Right lobe of liver (tissue), 6 donors: Measurements from ENCODE around the gene KCNG4. TPM values are rescaled to one million over a fixed set of nuclear protein-coding genes. Genes with fewer than 3 reads are reported as not detected.

ENCODE experiments used
- ATAC-seq, 4 donors: fragments of 200-7000 bp; cut with Tn5 transposase; one replicate each; pipeline ENCODE4 v1.9.1; 2020; ENCODE audit warnings: mild to moderate bottlenecking in 4 of 4, moderate library complexity in 4 of 4
- DNase-seq, 3 donors: peaks; one replicate each; pipeline ENCODE4 v3.0.0-alpha.2; 2020
- H3K27ac ChIP-seq, 3 donors: fragments of 200-600 bp; one replicate each; pipeline ENCODE4 v1.8.0; 2022
- H3K27me3 ChIP-seq, 2 donors: fragments of 200-600 bp; one replicate each; pipeline ENCODE4 v1.8.0; 2022
- H3K36me3 ChIP-seq, 4 donors: fragments of 200-600 bp; sonication (generic) in 1 of 4; one replicate each; pipeline versions ENCODE4 v1.5.1 to v1.8.0; 2017 to 2022; ENCODE audit warnings: control low read depth in 1 of 4
- H3K4me1 ChIP-seq, 4 donors: fragments of 200-600 bp; sonication (generic) in 1 of 4; one replicate each; pipeline versions ENCODE4 v1.5.1 to v1.8.0; 2017 to 2022; ENCODE audit warnings: control low read depth in 1 of 4
- H3K4me3 ChIP-seq, 3 donors: fragments of 200-600 bp; one replicate each; pipeline ENCODE4 v1.8.0; 2022
- H3K9me3 ChIP-seq, 4 donors: fragments of 200-600 bp; sonication (generic) in 1 of 4; one replicate each; pipeline versions ENCODE4 v1.5.1 to v1.8.0; 2017 to 2022; ENCODE audit warnings: control low read depth in 1 of 4
- CTCF ChIP-seq, 4 donors: fragments of 200-600 bp in 3 of 4; fragments of 450-650 bp in 1 of 4; IDR thresholded peaks; one replicate each; pipeline versions ENCODE4 v1.5.1 to v1.8.0; 2016 to 2022; ENCODE audit warnings: antibody characterized with exemption in 4 of 4, mild to moderate bottlenecking in 2 of 4
- POLR2A ChIP-seq: fragments of 450-650 bp; IDR thresholded peaks from one replicate; pipeline ENCODE4 v1.6.1; 2017; ENCODE audit warnings: antibody characterized with exemption, mild to moderate bottlenecking
- WGBS: methylation state at CpG from one replicate; pipeline ENCODE4 v1.1.6; 2018; ENCODE audit warnings: low coverage, low lambda C conversion rate; ENCODE audit not compliant: insufficient coverage; ENCODE audit errors: missing lambda C conversion rate; 5-methylcytosine and 5-hydroxymethylcytosine counted together
- intact Hi-C, 2 donors: fragments of 100-400 bp; cut with DNase I; formaldehyde crosslinking; loops; one replicate each; pipeline versions ENCODE4 v1.11.2 to v1.14.1; 2022
- total RNA-seq, 6 experiments: library from RNA; depleted of rRNA in 2 of 6; stranded (reverse); fragments of >200 nt in 2 of 6; fragmentation: NEBNext Ultra II Directional in 3 of 6; extraction: Animal tissue kit (Norgen Biotek cat#: 25700) in 3 of 6; gene quantifications; one replicate each; pipeline versions ENCODE4 v1.1.0 to v1.2.4, GENCODE V29; 2016 to 2023
- donor health status: DM: no; HTN: yes; CAD: no.
- donor health status: DM: no; HTN: no; CAD: no.
- donor health status: DM: no; HTN: no; CAD: no.
- donor health status: DM: no; HTN: yes; CAD: no.
- donor health status: DM: no; HTN: yes; CAD: no.

The KCNG4 gene
- total RNA-seq, 6 experiments from 2014 or later = not detected

- Histone ChIP-seq H3K4me1 (no peaks in the 10 kb centered on the region), H3K36me3 (no peaks in the 10 kb centered on the region), H3K9me3 (no peaks in the 10 kb centered on the region), H3K27me3 (no peaks in the 10 kb centered on the region), H3K27ac (no peak overlapping the region), H3K4me3 (no peak overlapping the region)
- ATAC-seq (no peak), DNase-seq (no peak)
- intact Hi-C loops = no loop called here
- WGBS = no CpG with 5 or more reads among the region's 38 CpGs
- no peak for TF ChIP-seq POLR2A
- TF ChIP-seq CTCF (IDR thresholded peaks at IDR 0.05) = no peak
These were observed 44.4 kb downstream of the KCNG4 start for GRCh38 chr16:84195201-84196093.

DNA sequence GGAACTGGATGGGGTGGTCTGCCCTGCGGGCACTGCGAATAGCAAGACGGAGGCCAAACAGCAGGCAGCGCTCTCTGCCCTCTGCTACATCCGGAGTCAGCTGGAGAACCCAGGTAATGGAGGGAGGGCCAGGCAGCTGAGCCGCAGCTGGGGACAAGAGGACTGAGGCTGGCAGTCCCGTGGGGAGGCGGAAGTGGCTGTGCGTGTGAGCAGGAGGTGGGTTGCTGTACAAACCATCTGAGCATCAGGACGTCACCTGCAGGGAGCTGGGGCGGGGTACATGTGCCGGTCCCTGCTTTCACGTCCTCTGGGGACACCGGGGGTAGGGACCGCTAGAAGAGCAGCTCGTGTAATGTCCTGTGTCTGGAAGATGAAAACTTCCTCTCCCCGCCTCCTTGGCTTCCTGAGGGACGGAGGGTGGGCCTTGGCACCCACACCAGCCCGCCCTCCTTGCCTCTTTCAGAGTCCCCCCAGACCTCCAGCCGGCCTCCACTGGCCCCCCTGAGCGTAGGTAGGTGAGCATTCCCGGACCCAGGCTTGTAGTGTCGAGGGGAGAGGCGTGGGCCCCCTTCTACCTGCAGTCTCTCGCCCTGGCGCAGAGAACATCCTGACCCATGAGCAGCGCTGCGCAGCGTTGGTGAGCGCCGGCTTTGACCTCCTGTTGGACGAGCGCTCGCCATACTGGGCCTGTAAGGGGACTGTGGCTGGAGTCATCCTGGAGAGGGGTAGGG is 45.2 kb downstream of the KCNG4 start:
- WGBS = 70% methylated on average over 8 of the region's 34 CpGs
- no peak for ATAC-seq
- Histone ChIP-seq H3K27ac (no peak overlapping the region), H3K27me3 (no peaks in the 10 kb centered on the region), H3K4me1 (no peaks in the 10 kb centered on the region), H3K9me3 (no peaks in the 10 kb centered on the region), H3K36me3 (no peaks in the 10 kb centered on the region), H3K4me3 (no peak overlapping the region)
- DNase-seq = no peak
- no peak for TF ChIP-seq CTCF (IDR thresholded peaks at IDR 0.05)
- no peak for TF ChIP-seq POLR2A
- intact Hi-C loops = no loop called here

DNA sequence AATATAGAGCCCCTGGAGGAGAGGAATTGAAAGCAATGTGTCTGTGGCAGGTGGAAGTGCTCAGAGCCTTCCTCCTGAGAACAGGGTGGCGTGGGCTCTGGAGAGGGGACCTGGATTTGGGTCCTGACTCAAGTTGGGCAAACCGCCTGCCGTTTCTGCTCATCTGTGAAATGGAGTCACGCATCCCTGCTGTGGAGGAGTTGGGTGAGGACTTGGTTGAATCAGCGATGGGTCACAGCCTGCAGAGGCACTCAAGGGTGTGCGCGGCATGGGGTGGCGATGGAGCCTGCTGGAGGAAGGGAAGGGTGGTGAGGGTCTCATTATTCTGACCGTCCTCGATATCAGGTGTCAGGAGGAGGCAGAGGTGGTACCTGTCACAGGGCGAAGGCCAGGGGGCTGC is 45.8 kb downstream of the KCNG4 start:
- Histone ChIP-seq H3K9me3 (no peaks in the 10 kb centered on the region), H3K36me3 (no peaks in the 10 kb centered on the region), H3K27ac (no peak overlapping the region), H3K4me3 (no peak overlapping the region), H3K4me1 (no peaks in the 10 kb centered on the region), H3K27me3 (no peaks in the 10 kb centered on the region)
- DNase-seq = no peak
- WGBS = 62% methylated on average over 2 of the region's 11 CpGs
- TF ChIP-seq CTCF (IDR thresholded peaks at IDR 0.05) (no peak), POLR2A (no peak)
- intact Hi-C loops = no loop called here
- no peak for ATAC-seq

DNA sequence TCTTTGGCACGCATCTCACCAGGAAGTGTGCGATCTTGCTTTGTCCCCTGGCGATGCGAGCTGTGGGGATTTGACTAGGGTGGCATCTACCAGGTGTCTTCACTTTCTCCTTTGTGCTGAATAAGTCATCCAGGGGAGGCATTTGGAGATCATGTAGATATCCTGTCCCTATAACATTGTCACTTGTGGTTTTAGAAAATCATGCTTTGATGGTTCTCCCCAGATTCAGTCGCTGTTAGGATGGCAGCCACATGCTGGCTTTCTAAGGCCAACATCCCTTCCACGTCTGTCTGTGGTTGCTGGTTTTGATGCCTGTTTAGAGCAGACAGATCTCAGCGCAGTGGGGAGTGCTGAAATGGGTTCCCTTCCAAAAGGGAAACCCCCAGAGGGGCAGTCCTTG is 46.3 kb downstream of the KCNG4 start:
- 64% methylated on average over 4 of the region's 7 CpGs for WGBS
- ATAC-seq (no peak), DNase-seq (no peak)
- no peaks in the 10 kb centered on the region for H3K27me3 ChIP-seq
- H3K4me3 ChIP-seq = no peak overlapping the region
- TF ChIP-seq POLR2A (no peak), CTCF (IDR thresholded peaks at IDR 0.05) (no peak)
- H3K9me3 ChIP-seq = no peaks in the 10 kb centered on the region
- H3K27ac ChIP-seq = no peak overlapping the region
- H3K4me1 ChIP-seq = no peaks in the 10 kb centered on the region
- intact Hi-C loops = no loop called here
- H3K36me3 ChIP-seq = no peaks in the 10 kb centered on the region
